Measurements from ENCODE around the gene IKZF4. TPM values are rescaled to one million over a fixed set of nuclear protein-coding genes. Genes with fewer than 3 reads are reported as not detected.

The IKZF4 gene
- total RNA-seq, 2 experiments from 2014 or later: 1.3 to 6.0 TPM

GRCh38 chr12:56028511-56029165 lies 7.8 kb downstream of the IKZF4 start:
- intact Hi-C loops (cut with micrococcal nuclease; ENCODE audit: unreplicated experiment): loop anchor here (1.0 kb wide), 2 partner anchors 32 to 290 kb away; no protein-coding TSS in a partner anchor
- no peaks in the 10 kb centered on the region for H3K9me2 ChIP-seq (ENCODE audit: insufficient read depth, low read length)
- peaks cover 2% of the 10 kb centered on the region; the same call in 1 of the 2 replicates for H3K36me3 ChIP-seq (ENCODE audit: insufficient read depth, low read length)
- DNase-seq (ENCODE audit: low spot score): no peak
- H2AFZ ChIP-seq (ENCODE audit: low read length): no peak overlapping the region
- H4K20me1 ChIP-seq (ENCODE audit: insufficient read depth, low read length): no peaks in the 10 kb centered on the region
- H3K9me3 ChIP-seq (ENCODE audit: low read length): no peaks in the 10 kb centered on the region
- ChIA-PET CTCF (ENCODE audit: unreplicated experiment) (interaction anchor here (1.4 kb wide), 1 partner anchor 32 kb away, joined by 4 read pairs; no protein-coding TSS in a partner anchor), POLR2A (interaction anchor here (0.9 to 1.1 kb wide), 3 partner anchors 11 to 202 kb away, joined by 3 to 5 read pairs (median 4); no protein-coding TSS in a partner anchor)
- no peak overlapping the region for H3K4me2 ChIP-seq (ENCODE audit: low read length)
- H3K27ac ChIP-seq (ENCODE audit: low read depth, low read length, poor library complexity, severe bottlenecking): no peak overlapping the region
- H3K4me3 ChIP-seq (ENCODE audit: low read depth, low read length, poor library complexity, severe bottlenecking): no peak overlapping the region
- TF ChIP-seq CTCF (conservative IDR thresholded peaks at IDR 0.05; ENCODE audit: low read length): no peak
- TF ChIP-seq EZH2phosphoT487 (IDR thresholded peaks at IDR 0.05; ENCODE audit: borderline replicate concordance, low read depth, low read length): no peak
- BruUV-seq (replicated peaks): no TSS peak
- no peaks in the 10 kb centered on the region for H3K4me1 ChIP-seq (ENCODE audit: insufficient read depth, low read length, poor library complexity, severe bottlenecking)
- H3K79me2 ChIP-seq (ENCODE audit: insufficient read depth, low read depth, low read length): no peaks in the 10 kb centered on the region

GRCh38 chr12:56029166-56029519 lies 8.3 kb downstream of the IKZF4 start:
- BruUV-seq (replicated peaks): no TSS peak
- no peak overlapping the region for H3K4me3 ChIP-seq (ENCODE audit: low read depth, low read length, poor library complexity, severe bottlenecking)
- H3K4me2 ChIP-seq (ENCODE audit: low read length): no peak overlapping the region
- no peak overlapping the region for H3K27ac ChIP-seq (ENCODE audit: low read depth, low read length, poor library complexity, severe bottlenecking)
- DNase-seq (ENCODE audit: low spot score): no peak
- intact Hi-C loops (cut with micrococcal nuclease; ENCODE audit: unreplicated experiment): loop anchor here (1.0 kb wide), 2 partner anchors 33 to 291 kb away; no protein-coding TSS in a partner anchor
- H3K9me3 ChIP-seq (ENCODE audit: low read length): no peaks in the 10 kb centered on the region
- no peak for TF ChIP-seq CTCF (conservative IDR thresholded peaks at IDR 0.05; ENCODE audit: low read length)
- TF ChIP-seq EZH2phosphoT487 (IDR thresholded peaks at IDR 0.05; ENCODE audit: borderline replicate concordance, low read depth, low read length): no peak
- no peaks in the 10 kb centered on the region for H3K4me1 ChIP-seq (ENCODE audit: insufficient read depth, low read length, poor library complexity, severe bottlenecking)
- ChIA-PET POLR2A (interaction anchor here (0.9 to 1.1 kb wide), 3 partner anchors 12 to 202 kb away, joined by 3 to 5 read pairs (median 4); no protein-coding TSS in a partner anchor), CTCF (ENCODE audit: unreplicated experiment) (interaction anchor here (0.9 to 1.4 kb wide), 3 partner anchors 33 to 291 kb away, joined by 3 to 4 read pairs (median 3); no protein-coding TSS in a partner anchor)
- H2AFZ ChIP-seq (ENCODE audit: low read length): no peak overlapping the region
- no peaks in the 10 kb centered on the region for H3K9me2 ChIP-seq (ENCODE audit: insufficient read depth, low read length)
- no peaks in the 10 kb centered on the region for H3K79me2 ChIP-seq (ENCODE audit: insufficient read depth, low read depth, low read length)
- peaks cover 2% of the 10 kb centered on the region; the same call in 1 of the 2 replicates for H3K36me3 ChIP-seq (ENCODE audit: insufficient read depth, low read length)
- no peaks in the 10 kb centered on the region for H4K20me1 ChIP-seq (ENCODE audit: insufficient read depth, low read length)
